GM12872 (cell line): ENCODE data around the gene HPS1.

ENCODE experiments used
- TF ChIP-seq, protein P1 (sequence below): IDR thresholded peaks from 3 replicates; pipeline ENCODE4 v1.5.1; 2011; ENCODE audit warnings: low read depth, mild to moderate bottlenecking, low read length, moderate library complexity; ENCODE audit not compliant: insufficient read depth

Gene HPS1

DNA sequence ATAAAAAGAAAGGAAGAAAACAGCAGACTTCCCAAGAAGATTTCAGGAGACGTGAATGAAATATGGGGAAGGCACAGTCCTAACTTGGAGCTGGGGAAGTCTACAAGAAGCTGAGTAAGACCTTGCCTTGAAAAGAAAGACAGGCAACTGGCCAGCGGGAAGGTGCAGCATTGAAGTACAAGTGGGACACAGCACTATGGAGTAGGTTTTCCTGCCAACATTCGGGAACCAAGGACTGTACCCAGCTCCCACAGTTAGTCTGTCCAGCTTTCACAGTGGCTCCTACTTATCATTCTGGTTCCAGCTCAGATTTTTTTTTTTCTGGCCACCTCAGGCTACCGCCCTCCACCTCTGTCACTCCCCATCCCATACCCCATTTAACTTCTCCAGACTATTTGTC lies 10.0 kb downstream of the HPS1 start:
- TF ChIP-seq, protein P1, sequence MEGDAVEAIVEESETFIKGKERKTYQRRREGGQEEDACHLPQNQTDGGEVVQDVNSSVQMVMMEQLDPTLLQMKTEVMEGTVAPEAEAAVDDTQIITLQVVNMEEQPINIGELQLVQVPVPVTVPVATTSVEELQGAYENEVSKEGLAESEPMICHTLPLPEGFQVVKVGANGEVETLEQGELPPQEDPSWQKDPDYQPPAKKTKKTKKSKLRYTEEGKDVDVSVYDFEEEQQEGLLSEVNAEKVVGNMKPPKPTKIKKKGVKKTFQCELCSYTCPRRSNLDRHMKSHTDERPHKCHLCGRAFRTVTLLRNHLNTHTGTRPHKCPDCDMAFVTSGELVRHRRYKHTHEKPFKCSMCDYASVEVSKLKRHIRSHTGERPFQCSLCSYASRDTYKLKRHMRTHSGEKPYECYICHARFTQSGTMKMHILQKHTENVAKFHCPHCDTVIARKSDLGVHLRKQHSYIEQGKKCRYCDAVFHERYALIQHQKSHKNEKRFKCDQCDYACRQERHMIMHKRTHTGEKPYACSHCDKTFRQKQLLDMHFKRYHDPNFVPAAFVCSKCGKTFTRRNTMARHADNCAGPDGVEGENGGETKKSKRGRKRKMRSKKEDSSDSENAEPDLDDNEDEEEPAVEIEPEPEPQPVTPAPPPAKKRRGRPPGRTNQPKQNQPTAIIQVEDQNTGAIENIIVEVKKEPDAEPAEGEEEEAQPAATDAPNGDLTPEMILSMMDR = no peak

DNA sequence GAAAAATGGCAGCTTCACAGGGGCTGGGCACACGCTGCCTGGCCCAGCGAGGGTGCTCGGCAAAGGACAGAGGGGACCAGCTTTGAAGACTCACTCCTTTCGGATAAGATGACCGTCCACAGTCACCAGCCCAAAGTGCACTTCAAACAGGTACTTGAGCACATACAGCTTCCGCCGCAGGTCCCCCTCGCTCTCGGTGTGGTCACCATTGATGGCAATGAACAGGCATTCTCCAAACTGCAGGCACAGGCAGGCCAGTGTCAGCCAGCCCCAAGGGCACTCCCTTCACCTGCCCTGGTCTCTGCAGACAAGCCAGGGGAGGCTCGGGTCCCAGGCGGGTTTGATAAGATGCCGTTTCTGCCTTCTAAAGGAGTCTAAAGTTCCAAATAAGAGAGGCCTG lies 11.6 kb downstream of the HPS1 start:
- TF ChIP-seq, protein P1 = no peak

DNA sequence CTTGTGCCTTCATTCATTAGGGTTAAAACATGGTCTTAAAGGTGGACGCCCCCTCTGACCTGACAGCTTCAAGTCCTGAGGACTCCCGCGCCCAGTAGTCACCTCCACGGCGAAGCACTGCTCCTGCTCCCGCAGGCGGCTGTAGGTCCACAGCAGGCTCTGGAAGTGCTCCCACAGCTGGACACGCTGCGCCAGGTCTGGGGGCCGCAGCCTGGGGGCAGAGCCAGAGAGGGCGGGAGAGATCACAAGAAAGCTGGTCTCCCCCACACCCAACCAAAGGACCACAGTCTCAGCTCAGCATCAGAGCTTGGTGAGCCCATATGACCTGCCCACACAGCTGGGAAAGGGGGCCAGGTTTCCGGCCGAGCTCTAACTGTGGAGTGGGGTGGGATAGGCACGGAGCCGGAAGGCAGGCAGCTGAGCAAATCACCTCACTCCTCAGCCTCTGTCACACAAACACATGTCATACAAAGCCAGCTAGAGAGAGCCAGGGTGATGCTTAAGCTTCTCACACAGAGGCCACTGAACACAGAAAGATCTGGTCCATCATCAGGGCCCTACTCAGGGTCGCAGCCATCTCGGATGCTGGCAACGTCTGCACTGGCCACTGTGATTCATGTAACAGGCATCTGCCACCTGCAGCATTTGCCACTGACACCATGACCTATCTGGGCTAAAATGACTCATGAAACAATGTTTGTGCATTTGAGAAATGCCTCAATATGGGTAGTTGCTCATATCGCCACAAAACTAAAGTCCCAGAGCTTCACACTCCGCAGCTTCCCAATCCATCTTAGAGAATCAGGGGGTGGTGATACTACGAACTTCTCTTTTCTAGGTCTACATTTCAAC lies 12.6 kb downstream of the HPS1 start:
- TF ChIP-seq, protein P1 = no peak

DNA sequence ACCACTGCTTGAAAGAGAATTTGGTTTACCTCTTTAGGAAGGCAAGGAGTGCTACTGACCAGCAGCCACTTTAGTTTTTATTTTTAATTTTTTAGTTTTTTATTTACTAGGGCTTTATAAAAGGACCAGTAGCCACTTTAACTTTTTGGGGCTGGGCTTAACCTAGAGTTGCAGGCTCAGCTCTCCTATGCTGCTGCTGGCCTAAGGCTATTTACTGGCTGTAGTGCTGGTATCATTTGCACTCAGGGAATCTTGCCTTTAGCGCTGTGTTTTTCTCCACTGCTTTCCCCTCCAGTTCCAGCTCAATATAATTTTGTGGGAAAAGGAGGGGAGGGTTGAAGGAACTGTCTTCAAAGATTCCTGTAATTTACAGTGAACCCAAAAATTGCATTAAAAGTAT lies 13.4 kb downstream of the HPS1 start:
- TF ChIP-seq, protein P1 = no peak

DNA sequence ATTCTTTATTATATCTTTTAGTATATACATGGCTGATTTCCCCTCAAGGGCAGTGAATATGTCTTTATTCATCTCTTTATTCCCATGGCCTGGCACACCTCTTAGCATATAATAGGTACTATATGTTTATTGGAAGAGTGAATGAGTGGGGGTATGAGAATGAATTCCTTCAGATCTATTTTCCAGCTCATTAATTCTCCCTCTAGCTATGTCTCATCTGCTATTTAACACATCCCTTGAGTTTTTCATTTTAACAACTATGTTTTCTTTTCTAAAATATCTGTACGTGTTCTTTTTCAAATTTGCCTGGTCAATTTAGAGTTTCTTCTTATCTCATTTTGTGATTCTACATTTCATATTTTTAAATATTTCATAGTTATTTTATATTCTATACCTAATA lies 14.4 kb downstream of the HPS1 start:
- TF ChIP-seq, protein P1 = no peak

DNA sequence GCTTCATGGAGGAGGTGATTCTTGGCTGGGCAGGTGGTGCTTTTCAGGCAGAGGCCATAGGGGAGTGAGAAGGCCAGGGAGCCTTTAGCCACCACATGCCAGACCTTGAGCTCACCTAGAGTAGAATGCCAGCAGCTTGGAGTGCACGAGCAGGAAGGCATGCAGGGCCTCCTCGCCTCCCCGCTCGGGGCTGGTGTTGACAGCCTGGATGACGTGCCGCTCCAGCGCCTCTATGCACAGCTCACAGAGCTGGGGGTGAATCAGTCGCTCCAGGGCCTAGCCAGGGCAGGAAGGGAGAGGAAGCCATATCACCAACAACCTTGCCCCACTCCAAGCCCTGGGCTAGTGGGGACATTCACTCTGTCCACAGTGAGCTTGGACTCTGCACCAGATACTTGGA lies 15.7 kb downstream of the HPS1 start:
- TF ChIP-seq, protein P1 = no peak

DNA sequence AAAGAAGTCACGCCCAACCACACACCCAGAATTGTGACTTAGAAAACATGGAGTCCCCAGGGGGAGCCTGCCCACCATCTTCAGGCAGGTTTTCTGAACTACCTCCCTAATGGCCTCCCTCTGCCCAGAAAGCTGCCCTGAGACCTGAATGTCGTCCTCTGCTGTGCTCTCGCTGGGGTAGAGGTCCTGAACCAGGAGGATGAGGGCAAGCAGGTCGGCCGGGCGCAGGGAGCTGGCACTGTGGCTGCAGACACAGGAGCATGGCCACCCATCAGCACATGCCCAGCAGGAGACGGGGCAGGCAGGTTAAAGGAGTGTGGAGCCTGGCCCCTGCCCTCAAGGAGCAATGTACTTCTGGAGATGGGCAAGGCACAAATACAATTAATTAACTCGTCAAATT lies 16.3 kb downstream of the HPS1 start:
- TF ChIP-seq, protein P1 = no peak
